Mesodermal cell (in vitro differentiated cells): Measurements from ENCODE around the gene TSTD1.
"Not testable (repeated sequence)": the region's sequence is repeated elsewhere in the genome, so short reads cannot be mapped to it uniquely, and the experiment has no call there.

Experiments
- H3K27ac ChIP-seq: 2 replicates; pipeline ENCODE4 v1.7.0; 2013; ENCODE audit warnings: mild to moderate bottlenecking, low read depth, low read length, moderate library complexity; ENCODE audit not compliant: severe bottlenecking
- H3K36me3 ChIP-seq: 2 replicates; pipeline ENCODE4 v1.7.1; 2013; ENCODE audit warnings: mild to moderate bottlenecking, low read length, moderate library complexity; ENCODE audit not compliant: control insufficient read depth, insufficient read depth
- H3K4me1 ChIP-seq: one replicate; pipeline ENCODE4 v1.7.1; 2013; ENCODE audit warnings: mild to moderate bottlenecking, low read length; ENCODE audit not compliant: insufficient read depth, control insufficient read depth, poor library complexity, severe bottlenecking
- H3K4me3 ChIP-seq: 2 replicates; pipeline ENCODE4 v1.7.0; 2013; ENCODE audit warnings: low read length, control low read depth, mild to moderate bottlenecking; ENCODE audit not compliant: insufficient read depth, poor library complexity, severe bottlenecking; ENCODE audit errors: extremely low read depth
- H3K9me3 ChIP-seq: 2 replicates; pipeline ENCODE4 v1.7.1; 2013; ENCODE audit warnings: mild to moderate bottlenecking, low read length, moderate library complexity; ENCODE audit not compliant: control insufficient read depth
- WGBS, 2 experiments: methylation state at CpG; one replicate each; pipeline ENCODE4 v1.1.5; 2013; ENCODE audit warnings: missing lambda C conversion rate in 2 of 2; ENCODE audit not compliant: insufficient coverage in 2 of 2; 5-methylcytosine and 5-hydroxymethylcytosine counted together

The TSTD1 gene

GRCh38 chr1:161018631-161018930 lies 20.2 kb downstream of the TSTD1 start:
- H3K4me1 ChIP-seq = peaks cover 16% of the 10 kb centered on the region
- WGBS, 2 experiments = no CpG with 5 or more reads among the region's 1 CpG
- no peak overlapping the region for H3K27ac ChIP-seq
- H3K9me3 ChIP-seq = no peaks in the 10 kb centered on the region
- H3K4me3 ChIP-seq = peak overlapping the region; percentile 67
- no peaks in the 10 kb centered on the region for H3K36me3 ChIP-seq

GRCh38 chr1:161017756-161018630 lies 20.8 kb downstream of the TSTD1 start:
- Histone ChIP-seq H3K36me3 (no peaks in the 10 kb centered on the region), H3K27ac (no peak overlapping the region), H3K9me3 (no peaks in the 10 kb centered on the region), H3K4me1 (peaks cover 20% of the 10 kb centered on the region), H3K4me3 (peak overlapping the region; percentile 67)
- WGBS, 2 experiments = 79 to 88% methylated on average over 3 to 4 of the region's 5 CpGs

GRCh38 chr1:161017181-161017580 lies 21.6 kb downstream of the TSTD1 start:
- peaks cover 20% of the 10 kb centered on the region for H3K4me1 ChIP-seq
- not testable (repeated sequence) for H3K27ac ChIP-seq, H3K36me3 ChIP-seq, H3K4me3 ChIP-seq, H3K9me3 ChIP-seq
- WGBS, 2 experiments = 66 to 80% methylated on average over 2 to 3 of the region's 7 CpGs

- WGBS, 2 experiments = 82 to 91% methylated on average over 1 of the region's 1 CpG
- H3K9me3 ChIP-seq, H3K27ac ChIP-seq, H3K4me3 ChIP-seq, H3K36me3 ChIP-seq: not testable (repeated sequence)
- peaks cover 20% of the 10 kb centered on the region for H3K4me1 ChIP-seq
Measured at GRCh38 chr1:161016683-161017082, 22.1 kb downstream of the TSTD1 start.

GRCh38 chr1:161013488-161014230 lies 25.1 kb downstream of the TSTD1 start:
- Histone ChIP-seq H3K36me3 (peaks cover 3% of the 10 kb centered on the region), H3K9me3 (no peaks in the 10 kb centered on the region), H3K27ac (peak overlapping the region; percentile 80), H3K4me1 (peaks cover 21% of the 10 kb centered on the region), H3K4me3 (no peak overlapping the region)
- WGBS, 2 experiments = 80 to 86% methylated on average over 11 to 12 of the region's 15 CpGs

- H3K4me3 ChIP-seq = no peak overlapping the region
- H3K4me1 ChIP-seq = peaks cover 24% of the 10 kb centered on the region
- H3K27ac ChIP-seq = peak overlapping the region; percentile 80
- H3K9me3 ChIP-seq = no peaks in the 10 kb centered on the region
- H3K36me3 ChIP-seq = peaks cover 3% of the 10 kb centered on the region
Measured at GRCh38 chr1:161013131-161013487, 25.7 kb downstream of the TSTD1 start.

GRCh38 chr1:161012420-161012819 lies 26.3 kb downstream of the TSTD1 start:
- H3K4me1 ChIP-seq = peaks cover 24% of the 10 kb centered on the region
- no CpG with 5 or more reads among the region's 3 CpGs for WGBS, 2 experiments
- no peaks in the 10 kb centered on the region for H3K9me3 ChIP-seq
- peaks cover 3% of the 10 kb centered on the region for H3K36me3 ChIP-seq
- no peak overlapping the region for H3K4me3 ChIP-seq
- peak overlapping the region; percentile 80 for H3K27ac ChIP-seq

- Histone ChIP-seq H3K36me3 (peaks cover 3% of the 10 kb centered on the region), H3K4me3 (no peak overlapping the region), H3K27ac (no peak overlapping the region), H3K9me3 (no peaks in the 10 kb centered on the region), H3K4me1 (peaks cover 24% of the 10 kb centered on the region)
- 89 to 97% methylated on average over 2 to 6 of the region's 7 CpGs for WGBS, 2 experiments
Measured at GRCh38 chr1:161009602-161010211, 29.1 kb downstream of the TSTD1 start.

GRCh38 chr1:161008869-161009510 lies 29.8 kb downstream of the TSTD1 start:
- H3K27ac ChIP-seq = peak overlapping the region; percentile 54
- no peaks in the 10 kb centered on the region for H3K9me3 ChIP-seq
- 70 to 75% methylated on average over 2 of the region's 4 CpGs for WGBS, 2 experiments
- peaks cover 3% of the 10 kb centered on the region for H3K36me3 ChIP-seq
- H3K4me3 ChIP-seq = no peak overlapping the region
- peaks cover 19% of the 10 kb centered on the region for H3K4me1 ChIP-seq

- Histone ChIP-seq H3K4me3 (no peak overlapping the region), H3K36me3 (peaks cover 3% of the 10 kb centered on the region), H3K4me1 (peaks cover 12% of the 10 kb centered on the region), H3K9me3 (no peaks in the 10 kb centered on the region), H3K27ac (no peak overlapping the region)
- 100% methylated on average over 1 of the region's 2 CpGs for WGBS, 2 experiments
Measured at GRCh38 chr1:161007369-161007768, 31.4 kb downstream of the TSTD1 start.
